GM21367 (cell line): Measurements from ENCODE around the gene OR2AJ1.
A peak's percentile ranks its signal among the peaks of the same experiment; 100 is the strongest.

Experiments
- ATAC-seq: cut with Tn5 transposase; IDR thresholded peaks from one replicate; pipeline ENCODE4 v1.9.1; 2021; ENCODE audit not compliant: unreplicated experiment

Gene OR2AJ1

GRCh38 chr1:247953408-247953807 is 28.7 kb downstream of the OR2AJ1 start:
- no peak for ATAC-seq

DNA sequence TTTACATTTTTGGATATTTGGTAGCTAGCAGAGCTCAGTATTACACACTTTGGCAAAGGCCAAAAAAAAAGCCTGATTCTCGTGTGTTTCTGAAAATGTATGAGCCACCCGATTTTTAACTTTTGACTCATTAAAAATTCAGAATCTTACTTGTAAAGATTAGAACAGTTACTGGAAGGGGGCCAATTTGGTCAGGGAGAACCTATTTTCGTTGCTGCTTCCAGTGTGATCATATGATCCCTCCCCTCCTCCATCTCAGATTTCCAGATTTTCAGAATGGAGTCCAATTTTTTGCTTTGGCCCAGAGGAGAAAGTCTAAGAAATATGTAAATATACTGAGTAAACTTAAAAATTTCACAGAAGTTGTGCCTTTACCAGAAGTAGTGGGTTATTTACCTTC is 37.1 kb downstream of the OR2AJ1 start:
- no peak for ATAC-seq

- ATAC-seq: no peak
Measured at GRCh38 chr1:247962911-247963588, 38.4 kb downstream of the OR2AJ1 start.

- ATAC-seq: no peak
Measured at GRCh38 chr1:247964933-247965332, 40.2 kb downstream of the OR2AJ1 start, which contains the start of gene OR2AK2. Gene OR2AK2 (plus strand): TSS chr1:247965233. CDS start chr1:247965377, 144 bp downstream.

DNA sequence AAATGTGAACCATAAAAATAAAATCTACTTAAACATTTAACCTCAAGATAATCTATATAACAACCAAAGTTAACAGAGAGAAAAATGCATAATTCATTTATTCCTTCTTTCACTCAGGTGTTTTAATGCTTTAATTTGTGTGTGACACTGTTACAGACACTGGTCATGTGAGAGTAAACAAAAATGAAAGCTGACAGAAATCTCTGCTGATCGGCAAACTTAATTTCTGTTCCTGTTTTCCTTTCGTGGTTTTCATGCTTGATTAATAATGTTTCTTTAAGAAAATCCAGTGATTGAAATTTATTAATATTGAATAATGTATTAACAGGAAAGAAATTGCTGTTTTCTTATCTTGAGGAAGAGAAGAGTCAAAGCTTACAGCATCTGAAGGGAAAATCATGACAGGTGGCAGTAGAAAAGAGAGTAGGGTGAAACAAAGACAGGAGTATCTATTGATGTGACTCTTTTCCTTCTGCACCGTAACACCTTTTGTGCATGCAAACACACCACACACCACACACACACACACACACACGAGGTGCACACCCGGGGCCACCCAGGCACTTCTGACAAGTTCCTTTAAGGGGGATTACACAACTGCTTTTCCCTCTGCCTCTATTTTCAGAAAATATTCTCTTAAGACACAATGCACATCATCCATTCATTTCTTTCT is 42.0 kb downstream of the OR2AJ1 start:
- ATAC-seq: peak; percentile 91
